Testis (tissue), 2 donors: Measurements from ENCODE around the gene HEPHL1.

Source experiments
- CTCF ChIP-seq, 3 experiments: fragments of 450-650 bp in 2 of 3; fragments of 200-600 bp in 1 of 3; sonication (generic) in 1 of 3; IDR thresholded peaks; one replicate each; pipeline ENCODE4 v1.5.1; 2016 to 2019; ENCODE audit warnings: antibody characterized with exemption in 3 of 3, mild to moderate bottlenecking in 2 of 3, moderate library complexity in 1 of 3
- POLR2A ChIP-seq: fragments of 450-650 bp; IDR thresholded peaks from one replicate; pipeline ENCODE4 v1.6.1; 2017; ENCODE audit warnings: antibody characterized with exemption, mild to moderate bottlenecking, moderate library complexity

- TF ChIP-seq POLR2A: no peak
- no peak for TF ChIP-seq CTCF (IDR thresholded peaks at IDR 0.05)
Measured at GRCh38 chr11:94127638-94128037, 106.5 kb downstream of the HEPHL1 start.
